ENCODE data around the gene GBX1. TPM values are rescaled to one million over a fixed set of nuclear protein-coding genes. Genes with fewer than 3 reads are reported as not detected.

The GBX1 gene
- total RNA-seq, 1 donor from 2014 or later = not detected

DNA sequence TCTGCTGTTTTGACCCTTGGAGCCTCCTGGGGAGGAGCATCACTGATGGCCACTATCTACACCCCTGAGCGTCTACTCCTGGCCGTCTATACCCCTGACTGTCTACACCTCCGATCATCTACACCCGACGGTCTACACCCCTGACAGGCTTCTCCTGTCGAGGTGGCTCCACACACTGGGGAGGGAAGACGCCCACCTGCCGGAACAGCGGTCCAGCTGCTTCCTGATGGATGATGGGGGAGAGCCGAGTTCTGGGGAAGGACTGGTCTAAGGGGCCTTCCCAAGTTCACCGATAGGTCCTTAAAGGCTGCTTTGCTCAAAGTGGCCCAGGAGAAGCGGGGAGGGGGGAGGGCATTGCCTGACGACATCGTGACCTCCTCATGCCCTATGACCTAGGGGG lies 39.4 kb downstream of the GBX1 start:
- DNase-seq (ENCODE audit: low read depth in 2 of 2) = no peak

DNA sequence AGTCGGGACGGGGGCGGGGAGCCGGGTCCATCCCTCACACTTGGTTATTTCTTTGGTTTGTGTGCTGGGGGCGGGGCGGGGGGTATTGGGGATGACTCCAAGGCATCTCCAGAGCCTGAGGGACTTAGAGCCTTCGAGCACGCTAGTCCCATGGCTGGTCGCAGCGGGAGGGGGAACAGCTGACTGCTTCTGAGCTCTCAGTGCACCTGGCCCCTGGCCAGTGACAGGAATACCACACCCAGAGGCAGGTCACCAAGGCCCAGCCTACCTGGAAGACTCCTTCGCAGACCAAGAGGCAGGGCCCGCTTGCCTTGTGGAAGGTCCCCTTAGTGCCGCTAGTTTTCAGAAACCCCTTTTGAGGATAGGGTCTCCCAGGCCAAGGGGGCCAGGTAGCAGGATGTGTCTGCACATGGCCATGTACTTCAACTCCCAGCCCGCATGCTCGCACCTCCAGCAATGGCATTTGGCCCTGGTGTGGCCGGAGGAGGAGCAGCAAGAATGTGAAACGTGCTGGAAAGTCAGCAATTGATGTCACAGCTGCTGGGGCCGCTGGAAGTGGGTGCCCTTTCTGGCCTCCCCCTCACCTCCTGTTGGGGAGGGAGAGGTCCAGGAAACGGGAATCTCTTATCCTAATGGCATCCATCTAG lies 40.9 kb downstream of the GBX1 start:
- no peak for DNase-seq (ENCODE audit: low read depth in 2 of 2)

DNA sequence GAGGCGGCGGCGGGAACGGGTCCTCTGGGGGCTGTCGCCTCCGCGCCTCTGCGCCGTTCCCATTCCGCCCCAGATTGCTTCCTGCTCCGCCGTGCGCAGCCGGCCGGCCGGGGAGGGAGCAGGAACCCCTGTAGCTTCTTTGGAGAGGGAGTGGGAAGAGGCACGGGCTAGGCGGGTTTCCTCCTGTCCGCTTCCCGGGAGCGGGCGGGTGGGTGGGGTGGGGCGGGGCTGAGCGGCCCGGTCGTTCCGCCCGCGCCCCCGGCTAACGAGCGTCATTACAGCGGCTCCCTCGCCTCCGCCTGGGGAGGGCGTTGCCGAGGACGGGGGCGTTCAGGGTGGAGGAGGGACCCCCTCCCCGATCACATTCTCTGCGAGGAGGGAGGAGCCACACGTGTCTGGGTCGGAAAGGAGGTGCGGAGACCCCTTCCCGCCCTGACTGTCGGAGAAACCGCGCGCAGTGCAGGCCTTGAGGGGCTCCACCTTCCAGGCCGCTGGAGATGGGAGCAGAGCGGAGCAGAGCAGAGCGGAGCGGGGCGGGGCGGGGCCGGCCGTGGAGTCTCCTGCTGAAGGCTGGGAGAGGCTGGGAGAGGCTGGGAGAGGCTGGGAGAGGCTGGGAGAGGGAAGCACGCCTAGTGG lies 41.5 kb downstream of the GBX1 start:
- DNase-seq (ENCODE audit: low read depth in 2 of 2) = no peak

DNA sequence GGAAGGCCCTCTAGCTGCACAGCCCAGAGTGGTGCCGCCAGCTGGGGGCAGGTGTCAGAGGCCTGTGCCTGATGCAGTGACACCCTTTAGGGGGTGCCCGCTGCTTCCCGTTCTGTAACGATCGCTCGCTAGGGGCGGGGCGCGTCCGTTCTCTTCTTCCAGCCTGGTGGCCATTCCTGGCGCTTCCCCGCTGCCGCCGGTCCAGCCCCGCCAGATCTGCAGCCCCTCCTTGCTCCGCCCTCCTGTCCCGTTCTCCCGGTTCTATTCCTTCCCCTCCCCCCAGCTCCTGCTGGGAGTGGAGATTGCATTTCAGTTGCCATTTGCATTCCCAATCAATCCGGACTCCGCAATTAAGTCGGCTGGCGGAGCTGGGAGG lies 42.0 kb downstream of the GBX1 start:
- DNase-seq (ENCODE audit: low read depth in 2 of 2) = no peak

DNA sequence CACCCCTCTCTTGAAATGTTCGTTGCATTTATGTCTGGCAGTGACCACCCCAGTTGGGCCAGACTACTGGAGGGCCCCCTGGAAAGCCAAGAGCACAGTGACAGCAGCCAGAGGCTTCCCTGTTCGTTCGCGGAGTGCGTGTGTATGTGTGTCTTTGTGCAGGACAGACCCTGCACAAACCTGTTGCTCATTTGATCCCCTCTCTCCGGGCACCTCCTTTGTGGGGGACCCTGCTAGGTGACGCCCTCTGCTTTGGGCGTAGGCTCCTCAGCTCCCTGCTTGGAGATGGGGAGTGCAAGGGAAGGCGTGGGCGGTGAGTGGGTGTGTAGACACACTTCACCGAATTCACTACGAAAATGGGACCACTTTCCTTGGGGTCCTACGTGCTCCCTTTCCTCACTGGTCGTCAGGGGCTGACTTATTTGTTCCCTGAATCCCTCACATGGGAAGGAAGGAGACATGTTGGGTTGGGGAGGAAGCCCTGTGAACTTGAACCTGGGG lies 42.5 kb downstream of the GBX1 start:
- no peak for DNase-seq (ENCODE audit: low read depth in 2 of 2)

DNA sequence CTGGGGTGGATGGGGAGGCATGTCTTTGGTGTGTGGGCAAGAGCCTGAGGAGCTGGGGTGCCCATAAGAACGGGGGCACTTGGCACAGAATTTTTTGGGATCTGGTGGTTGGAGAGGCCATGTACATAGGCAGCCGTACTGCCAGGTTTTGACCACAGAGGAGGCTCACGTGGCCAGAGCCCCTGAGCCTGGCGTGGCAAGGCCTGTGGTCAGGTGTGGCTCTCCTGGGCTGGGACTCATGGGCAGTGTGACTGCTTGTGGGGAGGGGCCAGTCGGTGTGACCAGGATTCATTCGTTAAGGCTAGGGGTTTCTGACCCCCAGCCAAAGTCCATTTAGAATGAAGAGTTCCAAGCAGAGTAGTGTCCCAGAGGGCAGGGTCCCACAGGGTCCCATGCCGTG lies 43.0 kb downstream of the GBX1 start:
- no peak for DNase-seq (ENCODE audit: low read depth in 2 of 2)

DNA sequence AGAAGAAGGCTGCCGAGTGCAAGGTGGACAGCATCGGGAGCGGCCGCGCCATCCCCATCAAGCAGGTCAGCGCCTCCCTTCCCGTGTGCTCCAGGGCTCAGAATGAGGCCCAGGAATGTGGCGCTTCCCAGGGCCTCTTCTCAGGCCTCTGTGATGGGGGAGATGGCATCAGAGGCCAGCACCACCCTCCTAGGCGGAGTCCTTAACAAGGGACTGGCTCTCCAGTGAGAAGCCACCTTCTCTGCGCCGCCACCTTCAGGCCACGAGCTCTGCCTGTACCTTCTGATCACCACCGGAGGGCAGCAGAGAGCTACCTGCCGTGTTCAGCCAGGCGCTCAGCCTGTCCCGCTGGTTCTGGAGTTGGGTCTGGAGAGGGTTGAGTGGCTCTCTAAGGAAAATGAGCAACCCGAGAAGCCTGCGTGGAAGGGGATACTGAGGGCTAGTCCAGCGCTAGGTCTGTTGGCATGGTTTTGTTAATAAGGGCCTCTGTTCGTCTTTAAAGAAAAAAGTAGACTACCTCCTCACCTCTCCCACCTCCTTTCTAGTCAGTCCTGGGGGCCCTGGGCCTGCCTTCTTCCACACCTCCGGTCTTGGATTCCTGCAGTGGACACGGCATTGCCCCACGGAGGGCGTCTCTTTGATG lies 43.6 kb downstream of the GBX1 start:
- DNase-seq (ENCODE audit: low read depth in 2 of 2) = peak; percentile 79 to 86

DNA sequence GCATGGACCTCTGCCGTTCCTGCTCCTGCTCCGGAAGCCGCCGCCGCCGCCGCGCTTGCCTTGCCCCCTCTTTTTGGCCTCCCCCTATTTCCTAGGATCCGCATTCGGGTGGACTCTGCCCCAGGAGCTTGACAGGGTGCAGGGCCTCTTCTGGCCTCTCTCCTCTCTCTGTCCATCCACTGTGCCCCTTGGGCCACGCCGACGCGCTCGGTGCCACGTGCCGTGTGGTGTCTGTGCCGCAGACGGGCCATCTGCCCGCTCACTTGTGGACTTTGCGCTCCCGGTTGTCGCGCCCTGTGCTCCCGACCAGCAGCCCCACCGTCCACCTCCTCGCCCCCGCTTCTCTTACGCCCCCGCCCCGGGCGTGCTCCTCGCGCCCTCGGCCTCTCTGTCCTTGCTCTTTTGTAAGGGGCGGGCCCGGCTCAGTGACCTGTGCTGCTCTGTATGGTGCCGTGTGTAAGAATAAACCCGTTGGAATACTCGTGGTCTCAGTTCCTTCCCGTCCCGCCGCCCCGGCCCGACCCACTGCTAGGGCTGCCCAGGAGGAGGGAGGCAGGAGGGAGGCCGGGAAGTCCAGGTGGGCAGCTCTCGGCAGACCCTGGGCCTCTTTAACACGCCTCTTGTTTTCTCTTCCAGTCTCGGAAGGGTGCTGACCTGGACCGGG lies 44.2 kb downstream of the GBX1 start:
- no peak for DNase-seq (ENCODE audit: low read depth in 2 of 2)

DNA sequence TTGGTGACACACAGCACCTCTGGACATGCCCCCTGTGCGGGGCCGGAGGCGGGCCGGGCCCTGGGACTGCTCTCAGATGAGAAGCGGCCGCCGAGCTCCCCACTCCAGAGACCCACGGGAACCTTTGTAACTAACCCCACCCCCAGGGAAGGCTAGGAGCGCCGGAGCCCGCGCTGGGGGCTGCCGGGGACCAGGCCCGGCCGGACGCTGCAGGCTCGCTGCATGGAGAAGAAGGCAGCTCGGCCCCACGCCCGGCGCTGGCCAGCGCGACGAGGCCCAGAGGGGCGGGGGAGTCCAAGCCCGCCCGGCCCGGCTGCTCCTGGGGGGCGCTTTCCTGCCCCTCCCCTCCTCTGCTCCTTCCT lies 44.7 kb downstream of the GBX1 start:
- no peak for DNase-seq (ENCODE audit: low read depth in 2 of 2)

DNA sequence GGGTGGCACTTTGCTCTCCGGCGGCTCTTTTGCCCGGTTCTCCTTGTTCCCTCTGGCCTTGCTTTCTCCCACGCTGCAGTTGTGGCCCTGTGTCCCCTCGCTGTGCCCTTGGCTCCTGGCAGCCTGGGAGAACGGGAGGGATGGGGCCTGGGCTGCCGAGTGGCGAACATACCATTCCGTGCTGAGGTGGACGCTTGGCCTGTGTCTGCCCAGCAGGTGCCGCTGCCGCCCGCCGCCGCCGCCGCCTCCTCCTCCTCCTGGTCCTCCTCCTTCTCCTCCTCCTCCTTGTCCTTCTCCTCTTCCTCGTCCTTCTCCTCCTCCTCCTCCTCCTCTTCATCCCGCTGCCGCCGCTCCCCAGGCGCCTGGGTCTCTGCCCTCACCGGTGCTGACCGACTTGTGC lies 45.2 kb downstream of the GBX1 start:
- no peak for DNase-seq (ENCODE audit: low read depth in 2 of 2)

DNA sequence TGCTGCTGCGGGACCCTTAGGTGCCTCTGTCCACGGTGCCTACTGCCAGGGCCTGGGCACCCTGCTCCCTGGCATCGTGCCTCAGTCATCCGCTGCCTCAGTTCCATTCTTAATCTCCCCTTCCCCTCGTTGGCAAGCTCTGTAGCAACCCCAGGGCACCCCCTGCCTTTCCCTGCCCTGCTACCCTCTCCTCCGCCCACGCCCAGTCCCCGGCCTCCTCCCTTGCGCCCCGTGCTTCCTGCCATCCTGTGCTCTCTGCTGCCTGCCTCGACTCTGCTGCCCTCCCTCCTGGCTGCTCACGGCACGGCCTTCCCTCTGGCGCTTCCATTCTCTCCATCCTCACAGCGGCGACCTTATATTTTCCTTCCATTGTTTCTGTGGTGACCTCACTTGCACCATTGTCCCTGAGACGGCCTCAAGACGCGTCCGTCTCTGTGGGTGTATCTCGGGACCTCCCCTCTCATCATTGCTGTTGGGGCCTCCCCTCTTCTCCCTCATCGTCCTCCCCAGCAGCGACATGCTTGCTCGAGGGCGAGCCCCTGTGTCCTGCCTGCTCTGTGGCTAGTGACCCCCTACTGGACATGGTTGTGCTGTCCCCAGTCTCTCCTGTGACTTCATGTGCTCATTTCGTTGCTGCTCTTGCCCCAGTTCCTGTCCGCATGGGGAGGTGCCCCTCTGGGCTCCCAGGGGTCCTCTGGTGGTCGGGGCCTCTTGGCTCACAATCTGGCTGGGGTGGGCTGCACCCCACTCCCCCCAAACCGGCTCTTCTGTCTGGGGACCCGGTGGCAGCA lies 45.9 kb downstream of the GBX1 start:
- DNase-seq (ENCODE audit: low read depth in 2 of 2) = no peak

DNA sequence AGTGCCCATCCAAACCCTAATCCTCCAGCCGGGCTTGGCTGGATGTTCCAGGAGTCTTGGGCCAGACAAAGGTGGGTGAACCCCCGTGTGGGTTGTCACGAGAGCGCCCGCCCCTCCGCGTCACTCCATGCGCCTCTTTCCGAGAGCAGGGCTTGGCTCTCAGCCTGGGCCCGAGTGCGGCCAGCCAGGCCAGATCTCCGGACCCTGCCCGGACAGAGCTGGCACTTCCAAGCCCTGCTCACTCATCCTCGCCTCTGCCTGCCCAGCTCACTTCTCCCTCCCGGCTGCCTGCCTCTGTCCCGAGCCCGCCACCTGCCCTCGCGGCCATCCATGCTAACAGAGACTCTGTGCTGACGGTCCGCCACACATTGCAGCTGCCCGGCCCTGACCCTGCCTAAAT lies 46.6 kb downstream of the GBX1 start:
- no peak for DNase-seq (ENCODE audit: low read depth in 2 of 2)

DNA sequence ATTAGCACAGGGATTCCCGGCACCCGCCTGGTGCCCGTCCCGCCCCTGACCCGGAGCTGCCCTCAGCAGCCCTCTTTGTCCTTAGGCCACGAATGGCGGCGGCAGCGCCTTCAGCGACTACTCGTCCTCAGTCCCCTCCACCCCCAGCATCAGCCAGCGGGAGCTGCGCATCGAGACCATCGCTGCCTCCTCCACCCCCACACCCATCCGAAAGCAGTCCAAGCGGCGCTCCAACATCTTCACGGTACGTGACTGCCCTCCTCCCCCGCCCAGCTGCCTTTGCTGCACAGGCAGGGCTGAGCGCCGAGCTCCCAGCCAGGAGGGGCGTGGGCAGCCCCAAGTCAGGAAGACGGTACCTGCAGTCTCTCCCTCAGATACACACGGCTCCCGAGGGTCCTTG lies 47.6 kb downstream of the GBX1 start:
- DNase-seq (ENCODE audit: low read depth in 2 of 2) = no peak

DNA sequence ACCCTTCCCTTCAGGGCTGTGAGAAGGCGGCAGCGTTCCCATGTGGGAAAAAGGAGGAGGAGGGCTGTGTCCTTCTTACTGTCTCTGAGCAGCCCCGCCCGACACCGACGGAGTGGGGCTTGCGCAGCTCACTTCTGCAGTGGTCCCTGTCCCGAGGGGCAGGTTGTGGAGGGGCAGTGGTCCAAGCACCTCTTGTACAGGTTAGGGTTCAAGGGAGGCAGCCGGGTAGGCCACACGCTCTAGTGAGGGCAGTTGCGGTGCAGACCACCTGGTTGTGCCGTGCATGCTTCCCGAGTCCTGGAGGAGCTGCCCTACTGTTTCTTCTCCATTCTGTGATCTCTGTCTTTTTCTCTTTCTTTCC lies 48.5 kb downstream of the GBX1 start:
- no peak for DNase-seq (ENCODE audit: low read depth in 2 of 2)

DNA sequence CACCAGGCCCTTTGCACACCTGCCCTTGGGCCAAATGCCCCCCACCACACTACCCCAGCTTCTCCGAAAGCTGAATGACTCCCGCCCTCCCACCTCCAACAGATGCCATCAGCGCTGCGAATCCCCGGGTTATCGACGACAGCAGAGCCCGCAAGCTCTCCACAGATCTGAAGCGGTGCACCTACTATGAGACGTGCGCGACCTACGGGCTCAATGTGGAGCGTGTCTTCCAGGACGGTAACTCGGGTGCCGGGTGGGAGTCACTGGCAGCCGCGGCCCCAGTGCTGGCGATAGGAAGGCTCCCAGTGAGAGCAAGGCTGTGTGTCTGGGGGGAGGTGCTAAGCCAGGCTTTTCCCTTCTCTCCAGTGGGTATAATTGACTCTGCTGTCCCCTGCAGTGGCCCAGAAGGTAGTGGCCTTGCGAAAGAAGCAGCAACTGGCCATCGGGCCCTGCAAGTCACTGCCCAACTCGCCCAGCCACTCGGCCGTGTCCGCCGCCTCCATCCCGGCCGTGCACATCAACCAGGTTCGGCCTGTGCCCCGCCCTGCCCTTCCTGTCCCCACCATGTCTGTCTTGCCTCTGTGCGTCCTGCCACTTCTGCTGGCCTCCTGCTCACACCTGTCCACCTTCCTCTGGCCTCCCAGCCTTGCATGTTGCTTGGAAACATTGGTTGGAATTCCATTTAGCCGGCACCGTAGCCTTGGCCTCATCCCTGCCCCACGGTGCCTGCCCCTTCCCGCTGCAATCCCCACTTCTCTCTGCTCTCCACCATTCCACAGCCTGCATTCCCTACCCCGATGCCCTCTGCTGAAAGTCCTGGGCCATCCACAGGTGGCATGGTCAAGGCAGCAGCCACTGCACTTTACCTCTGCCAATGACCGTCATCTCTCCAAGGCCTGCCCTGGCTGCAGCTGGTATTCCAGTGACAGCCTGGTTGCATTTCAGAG lies 49.1 kb downstream of the GBX1 start:
- no peak for DNase-seq (ENCODE audit: low read depth in 2 of 2)

DNA sequence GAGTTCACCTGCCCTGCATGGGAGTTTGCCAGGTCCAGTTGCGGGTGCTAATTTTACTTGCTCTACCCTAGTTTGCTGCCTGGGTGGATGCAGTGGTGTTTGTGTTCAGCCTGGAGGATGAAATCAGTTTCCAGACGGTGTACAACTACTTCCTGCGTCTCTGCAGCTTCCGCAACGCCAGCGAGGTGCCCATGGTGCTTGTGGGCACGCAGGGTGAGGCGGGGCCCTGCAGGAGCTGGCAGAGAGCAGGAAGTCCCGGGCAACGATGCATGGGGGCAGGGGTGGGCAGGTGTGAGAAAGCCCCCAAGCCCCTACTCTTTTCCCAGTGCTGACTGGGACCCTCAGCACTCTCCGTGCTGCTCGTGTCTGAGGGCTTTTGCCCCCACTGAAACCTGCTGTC lies 49.9 kb downstream of the GBX1 start:
- DNase-seq (ENCODE audit: low read depth in 2 of 2) = no peak

DNA sequence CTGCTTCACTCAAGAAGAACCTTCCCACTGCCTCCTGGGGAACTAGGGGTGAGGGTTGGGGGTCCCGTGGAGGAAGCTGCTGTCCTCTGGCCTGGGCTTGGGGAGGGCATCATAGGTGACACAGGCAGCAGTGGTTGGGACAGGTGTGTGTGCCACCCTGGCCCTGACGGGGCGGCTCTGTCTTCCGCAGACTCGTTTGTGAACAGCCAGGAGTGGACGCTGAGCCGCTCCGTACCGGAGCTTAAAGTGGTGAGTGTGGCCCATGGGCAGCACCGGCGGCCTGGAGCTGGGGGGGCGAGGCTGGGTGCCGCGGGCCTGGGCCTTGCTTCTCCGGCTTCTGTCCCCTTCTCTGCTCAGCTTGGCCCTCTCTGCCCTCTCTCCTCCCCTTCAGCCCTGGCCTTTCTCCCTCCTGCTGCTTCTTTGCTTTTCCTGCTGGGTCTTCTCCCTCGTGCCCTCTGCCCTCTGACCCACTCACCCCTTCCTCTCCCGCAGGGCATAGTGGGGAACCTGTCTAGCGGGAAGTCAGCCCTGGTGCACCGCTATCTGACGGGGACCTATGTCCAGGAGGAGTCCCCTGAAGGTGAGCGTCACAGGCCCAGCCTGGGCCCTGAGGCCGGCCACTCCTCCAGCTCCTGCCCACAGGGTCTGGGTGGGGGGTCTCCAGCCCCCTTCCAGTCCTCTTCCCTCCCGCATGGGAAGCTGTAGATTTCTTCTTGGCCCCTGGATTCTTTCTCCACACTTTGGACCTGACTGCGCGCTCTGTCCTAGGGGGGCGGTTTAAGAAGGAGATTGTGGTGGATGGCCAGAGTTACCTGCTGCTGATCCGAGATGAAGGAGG lies 50.7 kb downstream of the GBX1 start:
- no peak for DNase-seq (ENCODE audit: low read depth in 2 of 2)

DNA sequence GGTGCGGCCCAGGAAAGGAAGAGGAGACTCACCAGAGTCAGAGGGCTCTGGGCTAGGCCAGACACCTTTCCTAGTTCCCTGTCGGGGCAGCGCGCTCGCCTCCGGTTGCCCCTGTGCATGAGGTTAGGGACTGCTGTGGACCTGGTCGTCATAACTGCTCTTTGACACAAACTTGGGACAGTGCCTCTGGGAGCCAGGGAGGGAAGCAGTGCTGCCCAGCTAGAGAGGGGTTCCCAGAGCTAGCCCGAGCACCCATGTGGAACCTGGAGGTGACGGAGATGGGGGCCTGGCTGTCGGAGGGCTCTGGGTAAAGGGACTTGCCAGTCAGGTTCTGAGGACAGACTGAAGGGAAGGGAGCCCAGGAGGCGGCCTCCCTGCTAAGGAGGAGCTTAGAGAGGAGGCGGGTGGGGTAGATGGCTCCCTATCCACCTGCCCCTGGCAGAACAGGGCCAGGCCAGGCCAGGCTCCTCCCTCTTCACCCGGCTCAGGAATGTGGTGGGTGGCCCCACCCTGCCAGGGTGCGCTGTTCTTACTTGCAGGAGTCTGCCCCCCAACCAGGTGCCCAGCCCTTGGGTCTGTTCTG lies 51.6 kb downstream of the GBX1 start:
- no peak for DNase-seq (ENCODE audit: low read depth in 2 of 2)

DNA sequence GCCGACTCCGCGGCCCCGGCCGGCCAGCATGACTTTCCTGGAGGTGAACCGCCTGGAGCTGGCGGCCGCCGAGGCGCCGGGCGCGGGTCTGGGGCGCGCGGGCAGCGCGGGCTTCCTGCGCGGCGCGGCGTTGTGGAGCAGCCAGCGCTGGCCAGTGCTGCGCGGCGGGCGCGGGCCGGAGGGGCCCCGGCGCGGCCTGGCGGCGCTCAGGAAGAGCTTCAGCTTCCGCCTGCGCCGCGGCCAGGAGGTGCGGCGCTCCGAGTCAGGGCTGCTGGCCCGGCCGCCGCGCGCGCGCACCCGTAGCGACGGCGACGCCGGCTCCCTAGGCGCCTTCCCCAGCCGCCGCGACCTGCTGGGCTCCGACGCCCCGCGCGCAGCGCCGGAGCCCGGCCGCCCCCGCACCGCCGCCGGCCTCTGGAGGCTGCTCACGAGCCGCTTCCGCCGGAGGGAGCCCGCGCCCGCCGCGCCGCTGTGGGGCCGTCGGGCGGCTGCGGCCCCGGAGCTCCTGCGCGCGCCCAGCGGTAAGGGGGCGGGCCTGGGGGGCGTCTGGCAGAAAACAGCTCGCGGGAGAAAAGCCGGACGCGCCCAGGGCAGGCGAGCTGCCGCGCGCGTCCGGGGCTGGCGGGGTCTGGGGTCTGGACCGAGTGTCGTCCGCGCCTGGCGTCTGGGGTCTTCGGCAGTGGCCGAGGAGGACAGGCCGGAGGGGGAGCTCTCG lies 52.2 kb downstream of the GBX1 start:
- DNase-seq (ENCODE audit: low read depth in 2 of 2) = peak; percentile 69 to 78

All from lung microvascular endothelial cell (primary cell).